GM19372 (cell line): ENCODE data around the gene SPDYE17.
"Not testable (repeated sequence)": the region's sequence is repeated elsewhere in the genome, so short reads cannot be mapped to it uniquely, and the experiment has no call there.

ENCODE experiments used
- ATAC-seq: cut with Tn5 transposase; IDR thresholded peaks from one replicate; pipeline ENCODE4 v1.9.1; 2021; ENCODE audit warnings: mild to moderate bottlenecking, low read depth, moderate library complexity; ENCODE audit not compliant: unreplicated experiment

Gene SPDYE17

GRCh38 chr7:77032261-77032660, at the start of gene SPDYE17:
Gene SPDYE17, minus strand, starts transcription at chr7:77032361. Its CDS starts 1,791 bp downstream, at chr7:77030570.
- ATAC-seq: not testable (repeated sequence)

GRCh38 chr7:77080236-77080635, 48.1 kb upstream of the SPDYE17 start:
- ATAC-seq: not testable (repeated sequence)

GRCh38 chr7:77079624-77080023, 47.5 kb upstream of the SPDYE17 start:
- ATAC-seq: not testable (repeated sequence)

- not testable (repeated sequence) for ATAC-seq
Observed at GRCh38 chr7:77079112-77079511, 47.0 kb upstream of the SPDYE17 start.

- ATAC-seq: not testable (repeated sequence)
Observed at GRCh38 chr7:77077060-77077459, 44.9 kb upstream of the SPDYE17 start.

GRCh38 chr7:77074786-77075396, 42.7 kb upstream of the SPDYE17 start:
- not testable (repeated sequence) for ATAC-seq

GRCh38 chr7:77071108-77071507, 38.9 kb upstream of the SPDYE17 start:
- ATAC-seq: not testable (repeated sequence)

GRCh38 chr7:77065869-77066268, 33.7 kb upstream of the SPDYE17 start:
- ATAC-seq: not testable (repeated sequence)

GRCh38 chr7:77063732-77064131, 31.6 kb upstream of the SPDYE17 start:
- ATAC-seq: not testable (repeated sequence)

- not testable (repeated sequence) for ATAC-seq
Observed at GRCh38 chr7:77062557-77062956, 30.4 kb upstream of the SPDYE17 start, which contains the start of gene SPDYE18. Gene SPDYE18, minus strand, starts transcription at chr7:77062558. Its CDS starts 2,046 bp downstream, at chr7:77060512.

- ATAC-seq: not testable (repeated sequence)
Observed at GRCh38 chr7:77026349-77026748, 5.8 kb downstream of the SPDYE17 start.

GRCh38 chr7:77010074-77010680, 22.0 kb downstream of the SPDYE17 start:
- not testable (repeated sequence) for ATAC-seq

GRCh38 chr7:77008000-77008399, 24.2 kb downstream of the SPDYE17 start:
- not testable (repeated sequence) for ATAC-seq

GRCh38 chr7:77006127-77007110, 25.7 kb downstream of the SPDYE17 start:
- not testable (repeated sequence) for ATAC-seq

GRCh38 chr7:77005461-77006057, 26.6 kb downstream of the SPDYE17 start:
- ATAC-seq: not testable (repeated sequence)

GRCh38 chr7:77004151-77004550, 28.0 kb downstream of the SPDYE17 start:
- not testable (repeated sequence) for ATAC-seq

- ATAC-seq: not testable (repeated sequence)
Observed at GRCh38 chr7:77003241-77003640, 28.9 kb downstream of the SPDYE17 start.

GRCh38 chr7:77002678-77003233, 29.4 kb downstream of the SPDYE17 start:
- ATAC-seq: not testable (repeated sequence)

- ATAC-seq: not testable (repeated sequence)
Observed at GRCh38 chr7:77002104-77002503, 30.1 kb downstream of the SPDYE17 start.
